ENCODE data around the gene LINC01488. TPM values are rescaled to one million over a fixed set of nuclear protein-coding genes. Genes with fewer than 3 reads are reported as not detected.
A peak's percentile ranks its signal among the peaks of the same experiment; 100 is the strongest.

LINC01488 gene
- total RNA-seq, 1 experiment from 2014 or later, result not detected

- intact Hi-C loops (cut with micrococcal nuclease; ENCODE audit: unreplicated experiment), result loop anchor here (1.0 to 2.0 kb wide), 6 partner anchors 17 to 330 kb away; no protein-coding TSS in a partner anchor
- Histone ChIP-seq H3K9me3 (ENCODE audit: insufficient read depth, low read depth) (no peaks in the 10 kb centered on the region), H3K4me2 (peak overlapping the region; percentile 51), H4K20me1 (ENCODE audit: insufficient read depth) (no peaks in the 10 kb centered on the region), H3K4me3 (no peak overlapping the region), H3K36me3 (ENCODE audit: low read depth) (no peaks in the 10 kb centered on the region), H3K9me2 (ENCODE audit: insufficient read depth) (no peaks in the 10 kb centered on the region), H2AFZ (no peak overlapping the region), H3F3A (ENCODE audit: insufficient read depth, low read depth) (peaks cover 38% of the 10 kb centered on the region), H3K27ac (peak overlapping the region; percentile 75), H3K27me3 (ENCODE audit: insufficient read depth, low read depth) (no peaks in the 10 kb centered on the region), H3K79me2 (ENCODE audit: low read depth) (no peaks in the 10 kb centered on the region), H3K4me1 (replicated peaks; ENCODE audit: insufficient read depth) (peaks cover 64% of the 10 kb centered on the region)
- TF ChIP-seq CTCF (conservative IDR thresholded peaks at IDR 0.05) (peak; percentile 70), EZH2 (IDR thresholded peaks at IDR 0.05; ENCODE audit: low read depth) (no peak)
- peak; percentile 97 to 100 for DNase-seq
- ChIA-PET CTCF (interaction anchor here (0.5 to 1.2 kb wide), 5 partner anchors 59 to 200 kb away, joined by 3 to 5 read pairs (median 3); no protein-coding TSS in a partner anchor), POLR2A (ENCODE audit: unreplicated experiment) (interaction anchor here (0.5 to 0.9 kb wide), 5 partner anchors 17 to 202 kb away, joined by 3 to 16 read pairs (median 3); no protein-coding TSS in a partner anchor)
- BruUV-seq (replicated peaks), result TSS peak; percentile 83
Measured at GRCh38 chr11:69437001-69437875, 44.2 kb upstream of the LINC01488 start.

GRCh38 chr11:69437876-69438205, 43.6 kb upstream of the LINC01488 start:
- Histone ChIP-seq H4K20me1 (ENCODE audit: insufficient read depth) (no peaks in the 10 kb centered on the region), H2AFZ (no peak overlapping the region), H3F3A (ENCODE audit: insufficient read depth, low read depth) (peaks cover 44% of the 10 kb centered on the region), H3K4me3 (no peak overlapping the region), H3K27ac (peak overlapping the region; percentile 75), H3K27me3 (ENCODE audit: insufficient read depth, low read depth) (no peaks in the 10 kb centered on the region), H3K9me2 (ENCODE audit: insufficient read depth) (no peaks in the 10 kb centered on the region), H3K4me2 (peak overlapping the region; percentile 51), H3K9me3 (ENCODE audit: insufficient read depth, low read depth) (no peaks in the 10 kb centered on the region), H3K4me1 (replicated peaks; ENCODE audit: insufficient read depth) (peaks cover 64% of the 10 kb centered on the region), H3K36me3 (ENCODE audit: low read depth) (no peaks in the 10 kb centered on the region), H3K79me2 (ENCODE audit: low read depth) (no peaks in the 10 kb centered on the region)
- BruUV-seq (replicated peaks), result no TSS peak
- no peak for TF ChIP-seq EZH2 (IDR thresholded peaks at IDR 0.05; ENCODE audit: low read depth)
- ChIA-PET CTCF (interaction anchor here (0.5 kb wide), 1 partner anchor 200 kb away, joined by 3 read pairs; no protein-coding TSS in a partner anchor), POLR2A (ENCODE audit: unreplicated experiment) (no interaction called here)
- no peak for DNase-seq
- intact Hi-C loops (cut with micrococcal nuclease; ENCODE audit: unreplicated experiment), result loop anchor here (1.0 to 2.0 kb wide), 6 partner anchors 18 to 331 kb away; no protein-coding TSS in a partner anchor

- BruUV-seq (replicated peaks), result no TSS peak
Measured at GRCh38 chr11:69438286-69438920, 43.1 kb upstream of the LINC01488 start.

More at GRCh38 chr11:69438286-69438920, 43.1 kb upstream of the LINC01488 start:
- H2AFZ ChIP-seq, result no peak overlapping the region
- no peaks in the 10 kb centered on the region for H3K9me2 ChIP-seq (ENCODE audit: insufficient read depth)
- TF ChIP-seq CTCF (conservative IDR thresholded peaks at IDR 0.05) (no peak), EZH2 (IDR thresholded peaks at IDR 0.05; ENCODE audit: low read depth) (no peak)
- H3K4me1 ChIP-seq (replicated peaks; ENCODE audit: insufficient read depth), result peaks cover 68% of the 10 kb centered on the region
- intact Hi-C loops (cut with micrococcal nuclease; ENCODE audit: unreplicated experiment), result no loop called here
- POLR2A ChIA-PET (ENCODE audit: unreplicated experiment), result no interaction called here
- H3K4me2 ChIP-seq, result peak overlapping the region; percentile 51; the same call in 1 of the 2 replicates
- CTCF ChIA-PET, result no interaction called here
- no peak for DNase-seq
- no peaks in the 10 kb centered on the region for H4K20me1 ChIP-seq (ENCODE audit: insufficient read depth)
- no peaks in the 10 kb centered on the region for H3K27me3 ChIP-seq (ENCODE audit: insufficient read depth, low read depth)
- H3K9me3 ChIP-seq (ENCODE audit: insufficient read depth, low read depth), result no peaks in the 10 kb centered on the region
- no peak overlapping the region for H3K4me3 ChIP-seq
- H3K36me3 ChIP-seq (ENCODE audit: low read depth), result no peaks in the 10 kb centered on the region
- H3F3A ChIP-seq (ENCODE audit: insufficient read depth, low read depth), result peaks cover 48% of the 10 kb centered on the region
- no peaks in the 10 kb centered on the region for H3K79me2 ChIP-seq (ENCODE audit: low read depth)
- H3K27ac ChIP-seq, result peak overlapping the region; percentile 75; the same call in 1 of the 2 replicates

Data from PC-9 (cell line).